ENCODE measurements around the gene HMOX1.
"Not testable (repeated sequence)": the region's sequence is repeated elsewhere in the genome, so short reads cannot be mapped to it uniquely, and the experiment has no call there.

HMOX1 gene

DNA sequence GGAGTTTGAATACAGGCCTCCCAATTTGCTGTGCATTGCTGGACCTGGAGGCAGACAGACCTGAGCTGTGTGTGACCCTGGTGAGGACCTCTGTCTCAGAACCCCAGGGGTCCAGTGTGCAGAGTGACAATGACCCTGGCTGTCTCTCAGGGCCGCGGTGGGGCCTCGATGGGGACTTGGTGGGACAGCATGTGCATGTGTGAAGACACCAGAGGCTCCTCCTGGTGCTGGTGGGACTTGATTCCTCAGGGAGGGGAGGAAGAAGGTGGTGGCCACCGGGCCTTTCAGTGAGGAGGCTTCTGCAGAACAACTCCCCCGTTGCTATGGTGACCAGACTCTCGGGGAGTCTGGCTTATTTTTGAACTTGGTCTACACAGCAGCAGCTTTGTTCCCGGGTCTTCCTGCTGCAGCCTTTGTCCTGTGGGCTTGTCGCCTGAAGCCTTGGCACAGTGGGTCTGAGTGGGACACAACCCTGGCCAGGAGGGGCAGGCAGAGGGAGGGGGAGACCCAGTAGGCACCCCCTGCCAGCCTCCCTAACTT, 54.4 kb downstream of the HMOX1 start:
- DNase-seq (ENCODE audit: low spot score): no peak

DNA sequence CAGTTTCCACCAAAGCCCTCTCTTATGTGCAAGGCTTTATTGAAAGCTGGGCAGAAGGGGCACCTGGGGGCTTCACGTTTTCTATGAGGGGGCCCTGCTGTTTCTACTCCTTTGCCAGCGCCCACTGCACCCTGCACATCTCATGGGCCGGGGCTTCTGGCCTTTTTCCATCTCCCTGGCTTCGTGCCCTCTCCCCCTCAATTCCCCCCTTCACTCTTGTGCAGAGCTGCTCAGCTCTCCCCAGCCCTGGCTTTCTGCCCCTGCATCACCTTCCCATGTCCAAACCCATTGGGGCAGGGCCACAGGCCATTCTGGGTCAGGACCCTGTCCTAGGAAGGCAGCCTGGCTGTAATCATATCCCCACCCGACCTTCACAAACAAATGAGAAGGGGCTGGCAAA, 55.5 kb downstream of the HMOX1 start:
- DNase-seq (ENCODE audit: low spot score): no peak

DNA sequence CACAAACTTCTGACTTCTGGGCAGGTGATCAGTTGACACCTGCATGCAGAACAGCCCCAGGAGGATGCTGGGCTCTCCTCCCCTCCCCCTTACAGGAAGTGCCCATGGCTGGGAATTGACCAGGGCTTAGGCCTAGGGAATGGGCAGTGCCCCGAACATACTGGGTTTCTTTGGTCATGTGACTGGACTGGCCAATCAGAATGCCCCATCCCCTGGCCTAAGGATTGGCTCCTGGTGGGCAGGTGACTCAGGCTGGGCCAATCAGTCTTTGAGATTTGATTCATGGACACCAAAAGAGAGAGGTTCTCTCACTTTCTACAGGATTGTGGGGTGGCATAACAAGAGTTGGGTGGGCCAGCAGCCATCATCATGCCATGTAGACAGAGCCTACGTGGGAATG, 56.2 kb downstream of the HMOX1 start:
- peak; percentile 81 for DNase-seq (ENCODE audit: low spot score)

DNA sequence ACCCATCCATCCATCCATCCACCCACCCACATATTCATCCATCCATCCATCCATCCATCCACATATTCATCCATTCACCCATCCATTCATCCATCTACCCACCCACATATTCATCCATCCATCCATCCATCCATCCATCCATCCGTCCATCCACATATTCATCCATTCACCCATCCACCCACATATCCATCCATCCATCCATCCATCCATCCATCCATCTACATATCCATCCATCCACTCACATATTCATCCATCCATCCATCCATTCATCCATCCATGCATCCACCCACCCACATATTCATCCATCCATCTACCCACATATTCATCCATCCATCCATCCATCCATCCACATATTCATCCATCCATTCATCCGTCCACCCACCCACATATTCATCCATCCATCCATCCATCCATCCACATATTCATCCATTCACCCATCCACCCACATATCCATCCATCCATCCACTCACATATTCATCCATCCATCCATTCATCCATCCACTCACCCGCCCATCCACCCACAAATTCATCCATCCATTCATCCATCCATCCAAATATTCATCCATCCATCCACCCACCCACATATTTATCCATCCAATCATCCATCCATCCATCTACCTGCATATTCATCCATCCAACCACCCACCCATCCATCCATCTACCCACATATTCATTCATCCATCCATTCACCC, 57.9 kb downstream of the HMOX1 start:
- not testable (repeated sequence) for DNase-seq (ENCODE audit: low spot score)

DNA sequence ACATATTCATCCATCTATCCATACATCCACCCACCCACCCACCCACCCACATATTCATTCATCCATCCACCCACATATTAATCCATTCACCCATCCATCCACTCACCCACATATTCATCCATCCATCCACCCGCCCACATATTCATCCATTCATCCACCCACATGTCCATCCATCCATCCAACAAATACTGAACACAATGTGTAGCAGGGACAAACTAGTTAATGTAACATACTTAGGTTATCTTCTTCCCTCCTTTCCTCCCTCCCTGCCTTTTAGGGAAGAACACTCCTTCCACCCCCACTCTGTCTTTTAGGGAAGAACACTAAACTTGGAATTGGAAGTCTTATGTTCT, 58.4 kb downstream of the HMOX1 start:
- DNase-seq (ENCODE audit: low spot score): no peak

DNA sequence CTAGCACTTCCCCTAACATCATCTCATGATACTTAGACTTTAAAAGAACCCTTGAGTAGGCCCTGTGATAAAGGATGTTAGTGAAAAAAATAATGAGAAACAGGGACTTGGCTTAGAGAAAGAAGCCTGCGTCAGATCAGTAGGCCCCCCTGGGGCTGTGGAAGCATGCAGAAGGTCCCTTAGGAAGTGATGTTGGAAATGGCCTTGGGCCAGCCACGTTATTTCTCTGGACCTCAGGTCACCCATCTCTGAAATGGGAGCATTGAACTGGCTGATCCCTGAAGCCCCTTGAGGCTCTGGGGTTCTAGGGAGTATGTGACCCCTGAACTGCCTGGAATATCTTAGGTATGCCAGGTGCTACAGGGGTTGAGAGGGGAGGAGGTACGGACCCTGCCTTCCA, 59.2 kb downstream of the HMOX1 start:
- no peak for DNase-seq (ENCODE audit: low spot score)

DNA sequence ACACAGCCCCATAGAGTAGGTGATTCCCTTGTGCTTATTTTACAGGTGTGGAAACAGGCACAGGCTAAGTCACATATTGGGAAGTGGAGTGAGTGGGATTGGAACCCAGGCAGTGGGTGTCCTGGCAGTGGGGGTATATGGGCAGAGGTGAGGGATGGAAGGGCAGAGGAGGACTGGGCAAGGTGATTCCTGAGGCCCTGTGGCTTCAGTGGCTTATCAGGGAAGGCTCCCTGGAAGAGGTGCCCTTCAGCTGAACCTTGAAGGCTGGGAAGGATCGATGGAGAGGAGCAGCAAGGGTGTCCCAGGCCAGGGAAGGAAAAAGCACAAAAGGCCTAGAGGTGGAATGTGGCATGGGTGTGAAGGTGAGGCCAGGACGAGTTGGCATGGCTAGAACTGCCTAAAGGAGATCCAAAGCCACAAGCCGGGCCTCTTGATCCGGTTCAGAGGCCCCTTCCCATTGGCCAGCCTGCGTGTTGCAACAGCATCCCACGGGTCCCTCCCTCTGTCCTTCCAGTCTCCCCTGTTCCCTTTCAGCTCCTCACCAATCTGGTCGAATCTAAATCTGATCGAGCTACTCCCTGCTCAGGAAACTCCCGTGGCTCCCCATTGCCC, 60.7 kb downstream of the HMOX1 start:
- no peak for DNase-seq (ENCODE audit: low spot score)

DNA sequence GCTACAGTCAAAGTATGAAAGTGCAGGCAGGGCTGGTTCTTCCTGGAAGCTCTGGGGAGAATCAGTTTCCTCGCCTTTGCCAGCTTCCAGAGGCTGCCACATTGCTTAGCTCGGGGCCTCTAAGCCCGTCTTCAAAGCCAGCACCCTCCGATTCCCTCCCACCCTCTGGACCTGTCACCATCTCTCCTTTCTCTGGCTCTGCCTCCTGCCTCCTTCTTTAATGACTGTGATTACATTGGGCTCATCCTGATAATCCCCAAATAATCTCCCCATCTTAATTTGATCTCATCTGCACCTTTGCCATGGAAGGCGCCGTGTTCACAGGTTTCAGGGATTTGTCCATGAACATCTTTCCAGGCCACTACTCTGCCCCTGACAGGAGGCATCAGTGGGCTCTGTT, 61.6 kb downstream of the HMOX1 start:
- no peak for DNase-seq (ENCODE audit: low spot score)

DNA sequence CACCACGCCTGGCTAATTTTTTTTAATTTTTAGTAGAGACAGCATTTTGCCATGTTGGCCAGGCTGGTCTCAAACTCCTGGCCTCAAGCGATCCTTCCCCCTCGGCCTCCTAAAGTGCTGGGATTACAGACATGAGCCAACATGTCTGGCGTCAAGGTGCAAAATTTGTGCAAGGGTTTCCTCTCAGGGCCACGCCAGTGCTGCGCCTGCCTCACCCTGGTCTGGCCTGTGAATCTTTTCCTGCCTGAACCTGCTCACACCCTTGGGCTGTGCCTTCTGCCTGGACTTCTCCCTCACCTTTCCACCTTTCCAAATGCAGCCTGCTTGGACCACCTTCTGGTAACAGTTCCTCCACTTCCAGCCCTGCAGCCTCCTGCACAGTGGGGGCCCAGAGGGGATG, 62.4 kb downstream of the HMOX1 start:
- DNase-seq (ENCODE audit: low spot score): no peak

All from iPS-NIHi11 (cell line).